ENCODE measurements around the gene RUNX1. TPM values are rescaled to one million over a fixed set of nuclear protein-coding genes. Genes with fewer than 3 reads are reported as not detected.

Gene RUNX1
- total RNA-seq, 2 experiments from 2014 or later, result 50.6 to 55.8 TPM

GRCh38 chr21:35016071-35016470, 33.0 kb downstream of the RUNX1 start:
- Mint-ChIP-seq H3K4me3 (no peak overlapping the region), H3K27me3 (no peaks in the 10 kb centered on the region), H3K4me1 (ENCODE audit: low read depth) (peaks cover 80% of the 10 kb centered on the region), H3K9me3 (no peaks in the 10 kb centered on the region), H3K27ac (no peak overlapping the region), H3K36me3 (no peaks in the 10 kb centered on the region)
- intact Hi-C loops (cut with micrococcal nuclease), result no loop called here
- DNase-seq, result no peak
- ChIA-PET POLR2A (interaction anchor here (0.8 to 1.0 kb wide), 4 partner anchors 20 to 33 kb away, joined by 3 to 4 read pairs (median 3); no protein-coding TSS in a partner anchor), CTCF (interaction anchor here (0.9 to 1.3 kb wide), 3 partner anchors 11 to 127 kb away, joined by 3 to 4 read pairs (median 3); no protein-coding TSS in a partner anchor)

DNA sequence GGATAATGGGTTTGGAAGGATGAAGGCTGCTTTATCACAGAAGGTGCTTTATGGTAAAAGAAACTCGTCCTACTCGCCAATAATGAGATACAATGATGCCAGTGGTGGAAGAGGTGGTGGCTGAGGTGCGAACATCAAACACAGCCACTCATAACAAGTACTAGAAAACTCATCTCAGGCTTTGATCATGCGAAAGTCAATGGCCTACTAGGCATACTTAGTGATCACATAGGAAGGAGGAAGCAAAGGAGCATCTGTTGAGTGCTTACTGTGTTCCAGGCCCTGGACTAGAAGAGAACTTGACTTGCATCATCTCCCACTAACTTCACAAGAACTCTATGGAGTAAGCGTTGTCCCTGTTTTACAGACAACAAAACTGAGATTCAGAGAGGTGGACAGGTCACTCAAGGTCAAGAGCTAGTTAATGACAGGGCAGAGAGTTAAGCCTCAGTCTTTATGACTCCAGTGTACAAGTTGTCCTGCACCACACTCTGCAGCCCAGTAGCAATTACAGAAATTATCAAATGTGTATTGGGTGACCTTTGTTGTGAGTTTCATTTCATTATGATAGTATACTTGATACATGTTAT, 33.6 kb downstream of the RUNX1 start:
- Mint-ChIP-seq H3K9me3 (no peaks in the 10 kb centered on the region), H3K4me1 (ENCODE audit: low read depth) (peaks cover 80% of the 10 kb centered on the region), H3K36me3 (no peaks in the 10 kb centered on the region), H3K27ac (peak overlapping the region; percentile 53), H3K4me3 (no peak overlapping the region), H3K27me3 (no peaks in the 10 kb centered on the region)
- intact Hi-C loops (cut with micrococcal nuclease), result no loop called here
- POLR2A ChIA-PET, result interaction anchor here (0.7 to 1.8 kb wide), 7 partner anchors 9 to 41 kb away, joined by 3 to 14 read pairs (median 3); no protein-coding TSS in a partner anchor
- CTCF ChIA-PET, result interaction anchor here (0.9 to 1.4 kb wide), 5 partner anchors 11 to 126 kb away, joined by 3 to 6 read pairs (median 3); no protein-coding TSS in a partner anchor
- peak; percentile 70 for DNase-seq

- Mint-ChIP-seq H3K9me3 (no peaks in the 10 kb centered on the region), H3K4me1 (ENCODE audit: low read depth) (peaks cover 75% of the 10 kb centered on the region), H3K27ac (peak overlapping the region; percentile 19), H3K36me3 (no peaks in the 10 kb centered on the region), H3K27me3 (no peaks in the 10 kb centered on the region), H3K4me3 (no peak overlapping the region)
- intact Hi-C loops (cut with micrococcal nuclease), result no loop called here
- ChIA-PET CTCF (interaction anchor here (1.0 to 1.4 kb wide), 2 partner anchors 83 to 125 kb away, joined by 3 to 6 read pairs; no protein-coding TSS in a partner anchor), POLR2A (interaction anchor here (0.7 to 1.8 kb wide), 4 partner anchors 8 to 40 kb away, joined by 3 to 14 read pairs (median 4); no protein-coding TSS in a partner anchor)
- no peak for DNase-seq
These were observed 34.6 kb downstream of the RUNX1 start for GRCh38 chr21:35014302-35015041.

- no peak for DNase-seq
- H3K9me3 Mint-ChIP-seq, result no peaks in the 10 kb centered on the region
- H3K27me3 Mint-ChIP-seq, result no peaks in the 10 kb centered on the region
- intact Hi-C loops (cut with micrococcal nuclease), result loop anchor here (1.0 kb wide), 1 partner anchor 8 kb away; no protein-coding TSS in a partner anchor
- H3K36me3 Mint-ChIP-seq, result no peaks in the 10 kb centered on the region
- ChIA-PET CTCF (interaction anchor here (0.9 to 1.3 kb wide), 2 partner anchors 22 to 65 kb away, joined by 3 read pairs; no protein-coding TSS in a partner anchor), POLR2A (interaction anchor here (0.6 to 1.1 kb wide), 5 partner anchors 14 to 125 kb away, joined by 3 to 5 read pairs (median 3); no protein-coding TSS in a partner anchor)
- peak overlapping the region; percentile 51 for H3K4me3 Mint-ChIP-seq
- peak overlapping the region; percentile 38 for H3K27ac Mint-ChIP-seq
- H3K4me1 Mint-ChIP-seq (ENCODE audit: low read depth), result peaks cover 77% of the 10 kb centered on the region
These were observed 37.4 kb downstream of the RUNX1 start for GRCh38 chr21:35011681-35012080.

DNA sequence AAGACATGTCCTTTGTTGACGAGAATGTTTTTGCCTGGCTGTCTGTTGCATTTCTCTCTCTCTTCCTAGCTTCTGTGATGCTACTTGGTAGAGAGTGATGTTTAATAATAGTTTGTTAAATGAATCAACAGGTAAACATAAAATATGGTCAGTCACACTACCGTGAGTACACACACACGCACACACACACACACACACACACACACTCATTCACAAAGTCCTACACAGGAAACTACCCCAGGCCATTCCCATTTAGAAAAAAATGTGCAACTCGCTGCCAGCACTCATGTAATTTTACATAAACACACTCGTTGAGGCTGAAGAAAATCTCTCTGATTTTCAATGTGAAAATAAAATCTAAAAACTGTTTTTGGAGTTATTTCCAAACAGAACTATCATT, 38.7 kb downstream of the RUNX1 start:
- H3K9me3 Mint-ChIP-seq, result no peaks in the 10 kb centered on the region
- DNase-seq, result no peak
- no peak overlapping the region for H3K4me3 Mint-ChIP-seq
- no peaks in the 10 kb centered on the region for H3K36me3 Mint-ChIP-seq
- H3K27ac Mint-ChIP-seq, result no peak overlapping the region
- intact Hi-C loops (cut with micrococcal nuclease), result no loop called here
- H3K4me1 Mint-ChIP-seq (ENCODE audit: low read depth), result peaks cover 77% of the 10 kb centered on the region
- POLR2A ChIA-PET, result no interaction called here
- no peaks in the 10 kb centered on the region for H3K27me3 Mint-ChIP-seq
- CTCF ChIA-PET, result interaction anchor here (1.0 kb wide), 1 partner anchor 8 kb away, joined by 3 read pairs; no protein-coding TSS in a partner anchor

GRCh38 chr21:35007348-35007747, 41.8 kb downstream of the RUNX1 start:
- ChIA-PET POLR2A (no interaction called here), CTCF (no interaction called here)
- no peak overlapping the region for H3K27ac Mint-ChIP-seq
- no peaks in the 10 kb centered on the region for H3K9me3 Mint-ChIP-seq
- intact Hi-C loops (cut with micrococcal nuclease), result no loop called here
- DNase-seq, result no peak
- H3K4me3 Mint-ChIP-seq, result no peak overlapping the region
- peaks cover 84% of the 10 kb centered on the region for H3K4me1 Mint-ChIP-seq (ENCODE audit: low read depth)
- no peaks in the 10 kb centered on the region for H3K36me3 Mint-ChIP-seq
- H3K27me3 Mint-ChIP-seq, result no peaks in the 10 kb centered on the region

GRCh38 chr21:35006771-35007170, 42.3 kb downstream of the RUNX1 start:
- CTCF ChIA-PET, result no interaction called here
- no peak overlapping the region for H3K4me3 Mint-ChIP-seq
- peaks cover 1% of the 10 kb centered on the region for H3K36me3 Mint-ChIP-seq
- H3K9me3 Mint-ChIP-seq, result no peaks in the 10 kb centered on the region
- POLR2A ChIA-PET, result interaction anchor here (1.4 kb wide), 1 partner anchor 8 kb away, joined by 3 read pairs; no protein-coding TSS in a partner anchor
- no peaks in the 10 kb centered on the region for H3K27me3 Mint-ChIP-seq
- intact Hi-C loops (cut with micrococcal nuclease), result no loop called here
- DNase-seq, result no peak
- H3K27ac Mint-ChIP-seq, result peak overlapping the region; percentile 15
- peaks cover 83% of the 10 kb centered on the region for H3K4me1 Mint-ChIP-seq (ENCODE audit: low read depth)

DNA sequence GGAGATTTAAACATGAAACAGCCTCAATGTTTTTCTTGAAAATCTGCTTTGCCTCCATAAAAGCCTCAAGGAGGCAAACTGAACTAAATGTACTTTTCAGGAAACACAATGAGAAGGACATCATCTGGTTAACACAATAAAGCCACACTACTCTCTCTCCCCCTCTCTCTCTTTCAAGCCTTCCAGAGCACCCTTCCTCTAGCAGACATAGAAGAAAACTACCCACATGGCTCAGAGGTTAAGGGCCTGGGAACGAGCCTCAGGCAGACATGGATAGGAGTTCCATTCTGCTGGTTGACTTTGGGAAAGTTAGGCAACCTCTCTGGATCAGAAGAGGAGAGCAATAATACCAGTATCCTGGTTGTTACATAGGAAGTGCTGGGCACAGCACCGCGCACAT, 42.9 kb downstream of the RUNX1 start:
- no peak overlapping the region for H3K4me3 Mint-ChIP-seq
- no peak overlapping the region for H3K27ac Mint-ChIP-seq
- H3K27me3 Mint-ChIP-seq, result no peaks in the 10 kb centered on the region
- POLR2A ChIA-PET, result interaction anchor here (1.4 kb wide), 2 partner anchors 9 to 23 kb away, joined by 3 read pairs; no protein-coding TSS in a partner anchor
- no peaks in the 10 kb centered on the region for H3K9me3 Mint-ChIP-seq
- H3K4me1 Mint-ChIP-seq (ENCODE audit: low read depth), result peaks cover 83% of the 10 kb centered on the region
- no peak for DNase-seq
- CTCF ChIA-PET, result no interaction called here
- intact Hi-C loops (cut with micrococcal nuclease), result no loop called here
- H3K36me3 Mint-ChIP-seq, result peaks cover 1% of the 10 kb centered on the region

DNA sequence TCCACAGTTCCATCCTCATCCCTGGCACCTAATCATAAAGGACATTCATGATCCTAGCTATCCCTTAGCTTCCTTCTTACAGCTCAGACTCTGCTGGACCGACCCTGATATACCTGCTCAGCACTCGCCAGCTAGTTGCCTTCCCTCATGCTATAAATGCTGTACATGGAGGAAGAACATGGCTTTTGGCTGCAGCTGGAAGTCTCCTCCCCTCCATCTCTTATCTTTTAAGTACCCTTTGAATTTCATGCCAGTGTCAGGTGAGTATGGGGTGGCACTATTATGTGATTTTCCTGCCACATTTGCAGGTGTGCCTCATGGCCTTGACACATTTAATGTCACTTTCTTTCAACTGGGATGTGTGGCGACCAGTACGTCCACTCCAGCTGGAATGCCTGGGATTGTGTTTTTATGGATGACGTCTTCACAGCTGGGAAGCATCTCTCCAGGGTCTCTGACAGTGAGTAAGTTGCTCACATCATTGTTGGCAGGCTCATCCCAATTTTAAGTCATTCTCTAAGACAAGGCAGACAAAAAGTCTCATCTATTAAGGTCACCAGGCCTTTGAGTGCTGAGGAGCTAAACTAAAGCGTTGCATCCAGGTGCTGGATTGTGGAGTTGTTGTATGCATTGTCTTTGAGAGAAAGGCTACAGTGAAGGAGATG, 43.4 kb downstream of the RUNX1 start:
- intact Hi-C loops (cut with micrococcal nuclease), result no loop called here
- no peaks in the 10 kb centered on the region for H3K27me3 Mint-ChIP-seq
- H3K4me3 Mint-ChIP-seq, result no peak overlapping the region
- no peak overlapping the region for H3K27ac Mint-ChIP-seq
- POLR2A ChIA-PET, result interaction anchor here (1.2 to 1.4 kb wide), 3 partner anchors 9 to 22 kb away, joined by 3 to 4 read pairs (median 3); no protein-coding TSS in a partner anchor
- no peaks in the 10 kb centered on the region for H3K9me3 Mint-ChIP-seq
- CTCF ChIA-PET, result interaction anchor here (1.1 to 1.8 kb wide), 3 partner anchors 10 to 113 kb away, joined by 3 to 4 read pairs (median 3); no protein-coding TSS in a partner anchor
- peaks cover 80% of the 10 kb centered on the region for H3K4me1 Mint-ChIP-seq (ENCODE audit: low read depth)
- peaks cover 1% of the 10 kb centered on the region for H3K36me3 Mint-ChIP-seq
- DNase-seq, result no peak

GRCh38 chr21:35005077-35005476, 44.0 kb downstream of the RUNX1 start:
- no peak overlapping the region for H3K4me3 Mint-ChIP-seq
- DNase-seq, result no peak
- H3K9me3 Mint-ChIP-seq, result no peaks in the 10 kb centered on the region
- peaks cover 1% of the 10 kb centered on the region for H3K36me3 Mint-ChIP-seq
- peak overlapping the region; percentile 28 for H3K27ac Mint-ChIP-seq
- no peaks in the 10 kb centered on the region for H3K27me3 Mint-ChIP-seq
- peaks cover 80% of the 10 kb centered on the region for H3K4me1 Mint-ChIP-seq (ENCODE audit: low read depth)
- CTCF ChIA-PET, result interaction anchor here (1.1 to 1.8 kb wide), 3 partner anchors 11 to 112 kb away, joined by 3 to 4 read pairs (median 3); no protein-coding TSS in a partner anchor
- POLR2A ChIA-PET, result interaction anchor here (1.2 to 1.4 kb wide), 2 partner anchors 15 to 22 kb away, joined by 3 to 4 read pairs; no protein-coding TSS in a partner anchor
- intact Hi-C loops (cut with micrococcal nuclease), result no loop called here

- ChIA-PET POLR2A (interaction anchor here (0.6 to 1.6 kb wide), 4 partner anchors 14 to 21 kb away, joined by 3 to 6 read pairs (median 4); no protein-coding TSS in a partner anchor), CTCF (interaction anchor here (0.8 to 1.8 kb wide), 5 partner anchors 12 to 259 kb away, joined by 3 to 5 read pairs (median 4); no protein-coding TSS in a partner anchor)
- no peak for DNase-seq
- H3K36me3 Mint-ChIP-seq, result peaks cover 1% of the 10 kb centered on the region
- H3K27me3 Mint-ChIP-seq, result no peaks in the 10 kb centered on the region
- intact Hi-C loops (cut with micrococcal nuclease), result no loop called here
- peaks cover 85% of the 10 kb centered on the region for H3K4me1 Mint-ChIP-seq (ENCODE audit: low read depth)
- peak overlapping the region; percentile 28 for H3K27ac Mint-ChIP-seq
- H3K9me3 Mint-ChIP-seq, result no peaks in the 10 kb centered on the region
- H3K4me3 Mint-ChIP-seq, result no peak overlapping the region
These were observed 44.8 kb downstream of the RUNX1 start for GRCh38 chr21:35004314-35004713.
